WTC11 (cell line): Measurements from ENCODE around the gene TM4SF18. TPM values are rescaled to one million over a fixed set of nuclear protein-coding genes. Genes with fewer than 3 reads are reported as not detected.

Experiments
- ATAC-seq: fragments of 200-7000 bp; cut with Tn5 transposase; 2 replicates; pipeline ENCODE4 v1.10.0; 2021; ENCODE audit warnings: mild to moderate bottlenecking, moderate library complexity
- CTCF ChIA-PET: fragments of 300-600 bp; sonication (Branson Sonifier 250); formaldehyde crosslinking; loops from one replicate; lab custom pipeline; 2021; ENCODE audit warnings: antibody characterized with exemption; lab: Charles Lee
- POLR2A ChIA-PET: fragments of 350-600 bp; sonication (Branson Sonifier 250); formaldehyde crosslinking; loops from one replicate; lab custom pipeline; 2021; ENCODE audit warnings: antibody characterized with exemption; lab: Charles Lee
- DNase-seq: peaks from one replicate; pipeline ENCODE4 v3.0.0; 2021; ENCODE audit warnings: low spot score
- H3K27ac Mint-ChIP-seq: 2 replicates; pipeline ENCODE4 v1.8.0; 2021; ENCODE audit warnings: mixed read lengths
- H3K27me3 Mint-ChIP-seq: 2 replicates; pipeline ENCODE4 v1.8.0; 2021; ENCODE audit warnings: low read depth, mild to moderate bottlenecking, moderate library complexity, mixed read lengths
- H3K36me3 Mint-ChIP-seq: 2 replicates; pipeline ENCODE4 v1.8.0; 2021; ENCODE audit warnings: mixed read lengths
- H3K4me1 Mint-ChIP-seq: 2 replicates; pipeline ENCODE4 v1.8.0; 2022; ENCODE audit warnings: mixed read lengths
- H3K4me3 Mint-ChIP-seq: 2 replicates; pipeline ENCODE4 v1.8.0; 2021; ENCODE audit warnings: mild to moderate bottlenecking, moderate library complexity, mixed read lengths
- H3K9me3 Mint-ChIP-seq: 2 replicates; pipeline ENCODE4 v1.8.0; 2021; ENCODE audit warnings: mixed read lengths
- ATF1 ChIP-seq: sonication (generic); formaldehyde crosslinking; IDR thresholded peaks from 2 replicates; pipeline ENCODE4 v1.8.1; 2023; ENCODE audit warnings: mild to moderate bottlenecking, moderate library complexity, missing genetic modification reagents
- CDX4 ChIP-seq: fragments of 250-450 bp; sonication (Bioruptor Pico); IDR thresholded peaks from 2 replicates; pipeline ENCODE4 v1.9.0; 2021; ENCODE audit warnings: moderate library complexity, mild to moderate bottlenecking, inconsistent platforms, borderline replicate concordance
- CTCF ChIP-seq: fragments of 200-600 bp; IDR thresholded peaks from 2 replicates; pipeline ENCODE4 v1.8.0; 2022; ENCODE audit warnings: antibody characterized with exemption
- E2F1 ChIP-seq: sonication (generic); formaldehyde crosslinking; IDR thresholded peaks from 2 replicates; pipeline ENCODE4 v1.8.0; 2022; ENCODE audit warnings: mild to moderate bottlenecking, missing genetic modification reagents
- ESRRA ChIP-seq: sonication (generic); formaldehyde crosslinking; IDR thresholded peaks from 2 replicates; pipeline ENCODE4 v1.8.1; 2022; ENCODE audit warnings: mild to moderate bottlenecking, missing genetic modification reagents, borderline replicate concordance
- ETV6 ChIP-seq: sonication (generic); formaldehyde crosslinking; IDR thresholded peaks from 2 replicates; pipeline ENCODE4 v1.8.1; 2022; ENCODE audit warnings: mild to moderate bottlenecking, missing genetic modification reagents
- JAZF1 ChIP-seq: fragments of 250-450 bp; sonication (Bioruptor Pico); IDR thresholded peaks from 2 replicates; pipeline ENCODE4 v1.9.0; 2021; ENCODE audit warnings: moderate library complexity, mild to moderate bottlenecking, inconsistent platforms
- MLX ChIP-seq: sonication (generic); formaldehyde crosslinking; IDR thresholded peaks from 2 replicates; pipeline ENCODE4 v1.8.1; 2023; ENCODE audit warnings: mild to moderate bottlenecking, missing genetic modification reagents, moderate library complexity
- MXD4 ChIP-seq: fragments of 250-450 bp; sonication (Bioruptor Pico); IDR thresholded peaks from 2 replicates; pipeline ENCODE4 v1.8.0; 2021; ENCODE audit warnings: mild to moderate bottlenecking, moderate library complexity, borderline replicate concordance
- NFATC4 ChIP-seq: fragments of 250-450 bp; sonication (Bioruptor Pico); IDR thresholded peaks from 2 replicates; pipeline ENCODE4 v1.9.0; 2021; ENCODE audit warnings: mild to moderate bottlenecking
- NFYB ChIP-seq: sonication (generic); formaldehyde crosslinking; conservative IDR thresholded peaks from 2 replicates; pipeline ENCODE4 v1.8.0; 2022; ENCODE audit warnings: low read depth, missing genetic modification reagents
- RELA ChIP-seq: sonication (generic); formaldehyde crosslinking; IDR thresholded peaks from 2 replicates; pipeline ENCODE4 v1.8.1; 2022; ENCODE audit warnings: missing genetic modification reagents, mild to moderate bottlenecking, borderline replicate concordance
- SMAD3 ChIP-seq: sonication (generic); formaldehyde crosslinking; IDR thresholded peaks from 2 replicates; pipeline ENCODE4 v1.8.0; 2022; ENCODE audit warnings: missing genetic modification reagents, mild to moderate bottlenecking, borderline replicate concordance
- ZNF232 ChIP-seq: sonication (generic); formaldehyde crosslinking; IDR thresholded peaks from 2 replicates; pipeline ENCODE4 v1.8.0; 2022; ENCODE audit warnings: mild to moderate bottlenecking, missing genetic modification reagents
- ZNF263 ChIP-seq: sonication (generic); formaldehyde crosslinking; IDR thresholded peaks from 2 replicates; pipeline ENCODE4 v1.8.1; 2022; ENCODE audit warnings: low read depth, mild to moderate bottlenecking, moderate library complexity, missing genetic modification reagents
- ZNF532 ChIP-seq: fragments of 250-450 bp; sonication (Bioruptor Pico); IDR thresholded peaks from 2 replicates; pipeline ENCODE4 v1.9.0; 2021; ENCODE audit warnings: mild to moderate bottlenecking, borderline replicate concordance
- total RNA-seq: library from RNA; stranded (reverse); gene quantifications from 3 replicates; pipeline ENCODE4 v1.2.3, GENCODE V29; 2021

TM4SF18 gene
- total RNA-seq, 1 experiment from 2014 or later = 2.2 TPM

- no peak for TF ChIP-seq ZNF532 (CRISPR knock-in tag)
- no peak for TF ChIP-seq ETV6 (CRISPR knock-in tag)
- TF ChIP-seq ATF1 (CRISPR knock-in tag) = no peak
- TF ChIP-seq ZNF232 (CRISPR knock-in tag) = no peak
- no peak for TF ChIP-seq RELA (CRISPR knock-in tag)
- TF ChIP-seq NFYB (CRISPR knock-in tag) = no peak
- TF ChIP-seq MXD4 (CRISPR knock-in tag) = no peak
- TF ChIP-seq JAZF1 (CRISPR knock-in tag) = no peak
- TF ChIP-seq CDX4 (CRISPR knock-in tag) = no peak
- TF ChIP-seq NFATC4 (CRISPR knock-in tag) = no peak
- TF ChIP-seq ESRRA = no peak
Observed at GRCh38 chr3:149313542-149313941, 19.9 kb downstream of the TM4SF18 start (continued).

GRCh38 chr3:149310796-149311534 lies 22.5 kb downstream of the TM4SF18 start:
- no peak for ATAC-seq
- H3K9me3 Mint-ChIP-seq = peaks cover 4% of the 10 kb centered on the region
- no peak overlapping the region for H3K27ac Mint-ChIP-seq
- POLR2A ChIA-PET = no interaction called here
- TF ChIP-seq CDX4 (CRISPR knock-in tag) = no peak
- TF ChIP-seq E2F1 (CRISPR knock-in tag) = no peak
- TF ChIP-seq SMAD3 (CRISPR knock-in tag) = no peak
- TF ChIP-seq MLX (CRISPR knock-in tag) = no peak
- TF ChIP-seq ZNF232 (CRISPR knock-in tag) = no peak
- TF ChIP-seq NFYB (CRISPR knock-in tag) = no peak
- no peak for TF ChIP-seq ZNF263 (CRISPR knock-in tag)
- TF ChIP-seq CTCF = no peak
- TF ChIP-seq ETV6 (CRISPR knock-in tag) = no peak
- TF ChIP-seq, all 79 proteins: peak for 0
- Mint-ChIP-seq H3K4me1 (no peaks in the 10 kb centered on the region), H3K4me3 (no peak overlapping the region), H3K27me3 (no peaks in the 10 kb centered on the region), H3K36me3 (no peaks in the 10 kb centered on the region)
- no peak for DNase-seq
- CTCF ChIA-PET = interaction anchor here (0.5 to 1.8 kb wide), 4 partner anchors 10 to 355 kb away, joined by 3 to 7 read pairs (median 5); no protein-coding TSS in a partner anchor
